ENCODE results near the gene MX2.
"Not testable (repeated sequence)": the region's sequence is repeated elsewhere in the genome, so short reads cannot be mapped to it uniquely, and the experiment has no call there.

The MX2 gene

GRCh38 chr21:41417505-41417904 is 55.7 kb downstream of the MX2 start:
- not testable (repeated sequence) for DNase-seq (ENCODE audit: low read depth in 2 of 2)

- no peak for DNase-seq (ENCODE audit: low read depth in 2 of 2)
These were observed 56.6 kb downstream of the MX2 start for GRCh38 chr21:41418393-41418792.

DNA sequence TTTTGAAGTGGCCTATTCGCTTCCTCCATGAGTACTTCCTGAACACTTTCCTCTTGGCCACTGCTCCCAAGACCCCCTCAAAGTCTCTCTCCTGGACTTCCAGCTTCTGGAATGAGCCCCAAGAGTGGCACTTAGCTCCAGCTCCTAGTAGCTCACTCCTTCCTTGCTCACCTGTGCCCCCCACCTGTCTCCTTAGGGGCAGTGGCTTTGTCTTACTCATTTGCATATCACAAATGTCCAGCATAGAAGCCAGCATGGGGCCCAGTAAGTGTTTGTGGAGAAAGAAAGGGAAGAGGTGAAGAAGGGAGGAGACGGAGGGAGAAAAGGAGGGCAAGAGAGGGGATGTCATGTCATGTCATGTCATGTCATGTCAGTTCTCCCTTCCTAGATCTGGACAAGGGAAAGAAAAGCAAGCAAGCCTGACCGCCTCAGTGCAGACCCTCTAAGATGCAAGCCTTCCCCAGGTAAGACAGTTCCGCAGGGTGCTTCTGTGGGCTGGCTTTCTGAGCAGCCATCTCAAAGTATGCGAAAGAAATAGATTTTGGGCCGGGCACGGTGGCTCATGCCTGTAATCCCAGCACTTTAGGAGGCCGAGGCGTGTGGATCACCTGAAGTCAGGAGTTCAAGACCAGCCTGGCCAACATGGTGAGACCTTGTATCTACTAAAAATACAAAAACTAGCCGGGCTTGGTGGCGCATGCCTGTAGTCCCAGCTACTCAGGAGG is 57.3 kb downstream of the MX2 start:
- no peak for DNase-seq (ENCODE audit: low read depth in 2 of 2)

DNA sequence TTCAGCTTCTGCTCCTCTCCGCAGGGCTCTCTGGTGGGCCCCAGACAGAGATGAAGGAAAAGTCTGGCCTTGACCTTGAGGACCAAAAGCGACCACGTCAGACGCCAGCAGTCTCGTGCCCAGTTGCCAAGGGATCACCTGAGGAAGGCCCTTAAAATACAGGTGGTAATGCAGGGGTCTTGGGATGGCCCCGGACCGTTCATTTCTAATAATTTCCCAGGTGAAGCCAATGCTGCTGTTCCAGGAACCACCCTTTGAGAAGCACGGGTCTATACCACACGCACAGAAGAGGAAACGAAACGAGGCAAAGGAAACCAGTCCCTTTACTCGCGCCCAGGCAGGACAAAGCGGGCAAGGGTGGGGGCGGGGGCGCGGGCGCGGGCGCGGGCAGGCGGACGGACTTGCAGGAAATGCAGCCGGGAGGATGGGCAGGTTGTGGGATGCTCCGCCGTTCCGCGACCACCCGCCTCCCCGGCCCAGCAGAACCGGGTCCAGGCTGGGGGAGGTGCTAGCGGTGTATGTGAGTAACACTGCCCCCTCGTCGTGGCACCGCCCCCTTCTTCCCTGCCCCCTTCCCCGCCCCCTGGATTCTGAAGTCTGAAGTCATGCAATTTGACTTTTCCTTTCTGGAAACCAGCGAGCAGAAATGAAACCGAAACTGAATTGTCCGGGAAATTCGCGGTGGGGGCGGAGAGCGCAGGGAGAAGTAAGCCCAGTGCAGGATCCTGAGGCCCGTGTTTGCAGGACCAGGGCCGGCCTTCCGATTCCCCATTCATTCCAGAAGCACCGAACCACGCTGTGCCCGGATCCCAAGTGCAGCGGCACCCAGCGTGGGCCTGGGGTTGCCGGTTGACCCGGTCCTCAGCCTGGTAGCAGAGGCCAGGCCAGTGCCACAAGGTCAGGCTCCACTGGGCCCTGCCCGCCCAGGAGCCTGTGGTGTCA is 58.4 kb downstream of the MX2 start:
- peak; percentile 42 to 53 for DNase-seq (ENCODE audit: low read depth in 2 of 2)

DNA sequence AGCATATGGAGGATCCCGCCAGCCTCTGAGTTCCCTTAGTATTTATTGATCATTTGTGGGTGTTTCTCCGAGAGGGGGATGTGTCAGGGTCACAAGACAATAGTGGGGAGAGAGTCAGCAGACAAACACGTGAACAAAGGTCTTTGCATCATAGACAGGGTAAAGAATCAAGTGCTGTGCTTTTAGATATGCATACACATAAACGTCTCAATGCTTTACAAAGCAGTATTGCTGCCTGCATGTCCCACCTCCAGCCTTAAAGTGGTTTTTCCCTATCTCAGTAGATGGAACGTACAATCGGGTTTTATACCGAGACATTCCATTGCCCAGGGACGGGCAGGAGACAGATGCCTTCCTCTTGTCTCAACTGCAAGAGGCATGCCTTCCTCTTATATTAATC is 59.2 kb downstream of the MX2 start:
- DNase-seq (ENCODE audit: low read depth in 2 of 2) = not testable (repeated sequence)

DNA sequence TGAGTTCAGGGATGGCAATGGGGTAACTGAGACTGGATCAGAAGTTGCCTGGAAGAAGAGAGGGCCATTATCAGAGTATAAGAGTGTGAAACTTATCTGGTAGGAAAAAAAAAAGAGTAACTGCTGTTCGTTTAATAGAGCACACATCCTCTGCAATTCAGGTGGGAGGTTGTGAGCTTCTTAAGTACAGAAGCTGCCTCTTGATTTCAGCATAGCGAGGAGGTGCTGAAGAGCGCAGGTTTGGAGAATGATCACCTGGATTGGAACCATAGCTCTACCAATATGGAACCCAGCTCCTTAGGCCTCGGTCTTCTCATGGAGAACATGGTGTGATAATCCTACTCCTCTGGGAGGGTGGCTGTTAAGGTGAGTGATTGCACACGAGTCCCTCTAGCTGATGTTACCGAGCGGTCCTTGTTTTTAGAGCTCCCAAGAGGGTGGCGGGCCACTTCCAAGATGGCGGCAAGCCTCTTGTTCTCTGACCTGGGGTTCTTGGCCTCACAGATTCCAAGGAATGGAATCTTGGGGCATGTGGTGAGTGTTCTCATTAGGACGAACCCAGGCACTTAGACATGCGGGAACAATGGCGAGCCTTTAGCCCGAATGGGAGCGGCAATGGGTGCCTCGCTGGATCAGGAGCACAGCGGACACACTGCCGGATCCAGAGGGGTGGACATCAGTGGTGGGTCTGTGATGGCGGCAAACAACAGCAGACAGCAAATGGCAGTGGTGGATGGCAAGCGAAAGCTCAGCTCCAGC is 60.9 kb downstream of the MX2 start:
- no peak for DNase-seq (ENCODE audit: low read depth in 2 of 2)

DNA sequence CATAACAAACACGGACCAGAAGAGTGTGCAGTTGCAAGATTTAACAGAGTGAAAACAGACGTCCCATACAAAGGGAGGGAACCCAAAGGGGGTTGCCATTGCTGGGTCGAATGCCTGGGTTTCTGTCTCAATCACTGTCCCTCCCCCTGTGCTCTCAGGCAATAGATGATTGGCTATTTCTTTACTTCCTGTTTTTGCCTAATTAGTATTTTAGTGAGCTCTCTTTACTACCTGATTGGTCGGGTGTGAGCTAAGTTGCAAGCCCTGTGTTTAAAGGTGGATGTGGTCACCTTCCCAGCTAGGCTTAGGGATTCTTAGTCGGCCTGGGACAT is 61.4 kb downstream of the MX2 start:
- not testable (repeated sequence) for DNase-seq (ENCODE audit: low read depth in 2 of 2)

GRCh38 chr21:41425588-41425953 is 63.7 kb downstream of the MX2 start:
- no peak for DNase-seq (ENCODE audit: low read depth in 2 of 2)

- DNase-seq (ENCODE audit: low read depth in 2 of 2) = peak; percentile 71 to 88
These were observed 64.3 kb downstream of the MX2 start, which contains the start of gene MX1 for GRCh38 chr21:41425954-41426675. Gene MX1, plus strand, starts transcription at chr21:41426239. Its CDS starts 5,832 bp downstream, at chr21:41432071.

DNA sequence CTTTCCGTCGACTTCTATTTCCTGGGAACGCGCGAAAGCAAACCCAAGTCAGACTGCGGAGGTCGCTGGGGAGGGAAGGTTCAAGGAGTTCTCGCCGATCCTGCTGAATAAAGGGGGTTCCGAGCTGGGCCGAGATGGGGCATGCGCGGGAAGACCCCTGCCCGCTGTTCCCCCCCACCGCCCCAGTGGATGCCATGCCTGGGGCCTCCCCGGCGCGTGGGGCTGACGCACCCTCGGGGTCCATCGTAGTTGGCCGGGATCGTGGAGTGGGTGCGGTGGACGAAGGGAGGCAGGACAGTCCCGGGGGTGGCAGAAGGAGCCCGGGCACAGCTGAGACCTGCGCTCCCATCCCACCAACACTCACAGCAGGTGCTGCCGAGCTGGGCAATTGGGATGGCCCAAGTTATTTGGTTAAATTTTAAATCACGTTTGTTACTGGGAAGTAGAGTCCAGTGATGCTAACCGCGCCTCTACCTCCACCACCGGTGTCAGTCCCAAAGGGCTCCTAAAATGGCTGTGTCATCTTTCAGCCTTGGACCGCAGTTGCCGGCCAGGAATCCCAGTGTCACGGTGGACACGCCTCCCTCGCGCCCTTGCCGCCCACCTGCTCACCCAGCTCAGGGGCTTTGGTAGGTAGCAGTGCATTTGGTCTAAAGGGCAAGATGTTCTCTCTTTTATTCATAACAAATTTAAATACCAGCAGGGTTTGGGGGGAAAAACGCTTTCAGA is 65.0 kb downstream of the MX2 start:
- no peak for DNase-seq (ENCODE audit: low read depth in 2 of 2)

GRCh38 chr21:41427556-41427955 is 65.7 kb downstream of the MX2 start:
- DNase-seq (ENCODE audit: low read depth in 2 of 2) = no peak

DNA sequence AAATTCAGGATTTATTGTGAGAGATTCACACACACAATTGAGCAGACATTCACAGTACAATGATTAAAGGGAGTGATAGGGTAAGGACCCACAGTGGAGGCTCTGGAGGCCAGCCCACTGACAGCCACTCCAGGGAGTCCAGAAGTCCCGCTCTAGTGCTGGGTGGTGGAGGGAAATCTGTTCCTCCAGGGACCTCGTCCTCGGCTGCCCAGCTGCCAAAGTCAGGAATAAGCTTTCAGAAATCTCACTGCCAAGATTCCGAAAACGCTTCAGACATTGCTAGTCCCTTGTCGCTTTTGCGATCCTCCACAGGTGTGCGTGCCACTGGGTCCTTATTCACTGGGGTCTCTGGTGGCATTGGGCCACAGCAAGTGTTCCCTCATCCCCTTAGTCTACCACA is 66.5 kb downstream of the MX2 start:
- no peak for DNase-seq (ENCODE audit: low read depth in 2 of 2)

GRCh38 chr21:41428847-41429246 is 67.0 kb downstream of the MX2 start:
- DNase-seq (ENCODE audit: low read depth in 2 of 2) = no peak

DNA sequence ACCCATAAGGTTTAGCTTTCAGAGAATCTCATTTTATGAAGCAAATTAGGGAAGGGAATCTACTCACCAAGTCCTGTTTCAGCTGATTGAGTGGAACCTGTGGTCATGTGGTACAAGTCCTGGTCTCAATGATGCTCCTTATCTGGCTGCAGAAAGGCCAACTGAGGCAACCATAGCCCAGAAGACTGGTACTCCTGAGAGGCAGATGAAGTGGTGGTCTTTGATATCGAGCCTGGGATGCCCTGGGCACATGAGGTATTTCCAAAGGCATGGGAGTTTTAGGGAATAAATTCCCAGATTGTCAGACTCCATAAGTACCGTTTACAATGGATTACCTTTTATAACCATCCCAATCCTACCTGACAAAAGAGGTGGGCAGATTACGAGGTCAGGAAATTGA is 67.5 kb downstream of the MX2 start:
- no peak for DNase-seq (ENCODE audit: low read depth in 2 of 2)

GRCh38 chr21:41429925-41430491 is 68.2 kb downstream of the MX2 start:
- DNase-seq (ENCODE audit: low read depth in 2 of 2) = no peak

- no peak for DNase-seq (ENCODE audit: low read depth in 2 of 2)
These were observed 70.1 kb downstream of the MX2 start for GRCh38 chr21:41431788-41432548.

DNA sequence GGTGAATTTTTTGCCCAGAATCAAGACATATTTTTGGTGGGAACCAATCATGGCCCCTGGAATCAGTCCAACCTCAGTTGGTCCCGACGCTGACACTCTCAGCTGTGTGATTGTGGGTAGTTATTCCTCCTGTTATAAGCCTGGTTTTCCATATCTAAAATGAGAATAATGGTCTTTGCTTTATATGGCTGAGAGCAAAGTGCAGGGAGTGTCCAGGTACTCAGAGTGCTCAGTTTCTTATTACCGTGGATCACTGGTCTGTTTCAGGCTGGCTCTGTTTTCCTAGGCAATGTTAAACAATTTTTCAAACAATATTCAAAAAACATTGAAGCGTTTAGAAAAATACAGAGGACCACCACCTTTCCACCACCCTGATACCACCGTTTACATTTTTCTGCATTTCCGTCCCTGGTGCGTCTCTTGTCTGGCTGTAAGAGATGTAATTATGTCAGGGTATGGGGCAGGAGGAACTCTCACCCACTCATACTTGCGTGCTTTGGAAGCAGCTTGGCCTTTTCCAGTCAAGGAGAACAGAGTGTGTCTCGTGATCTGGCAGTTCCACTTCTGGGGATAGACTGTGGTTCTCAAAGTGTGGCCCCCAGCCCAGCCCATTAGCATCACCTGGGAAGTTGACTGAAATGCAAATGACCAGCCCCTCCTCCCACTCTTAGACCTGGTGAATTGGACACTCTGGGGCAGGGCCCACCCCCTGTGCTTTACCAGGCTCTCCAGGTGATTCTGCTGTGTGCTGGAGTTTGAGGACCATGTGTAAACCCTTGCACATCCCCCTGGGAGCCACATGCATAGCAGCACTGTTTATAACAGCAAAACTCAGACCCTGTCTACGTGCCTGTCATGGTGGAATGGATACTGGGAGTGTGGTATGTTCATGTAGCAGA is 71.0 kb downstream of the MX2 start:
- DNase-seq (ENCODE audit: low read depth in 2 of 2) = no peak

- no peak for DNase-seq (ENCODE audit: low read depth in 2 of 2)
These were observed 71.7 kb downstream of the MX2 start for GRCh38 chr21:41433566-41433965.

GRCh38 chr21:41435706-41436105 is 73.9 kb downstream of the MX2 start:
- DNase-seq (ENCODE audit: low read depth in 2 of 2) = no peak
